Measurements from ENCODE around the gene PLCZ1.
"Not testable (repeated sequence)": the region's sequence is repeated elsewhere in the genome, so short reads cannot be mapped to it uniquely, and the experiment has no call there.

The PLCZ1 gene

GRCh38 chr12:18737819-18738218 is at the start of gene PLCZ1, which contains the start of gene CAPZA3:
PLCZ1 (minus strand) TSS chr12:18738012; CDS start chr12:18737371, 641 bp downstream.
CAPZA3 (plus strand) TSS chr12:18738119; CDS start chr12:18738269, 150 bp downstream.
- DNase-seq: no peak

- DNase-seq: not testable (repeated sequence)
Observed at GRCh38 chr12:18785465-18785864, 47.7 kb upstream of the PLCZ1 start.

GRCh38 chr12:18782827-18783226 is 45.0 kb upstream of the PLCZ1 start:
- DNase-seq: no peak

- not testable (repeated sequence) for DNase-seq
Observed at GRCh38 chr12:18766479-18766878, 28.7 kb upstream of the PLCZ1 start.

- no peak for DNase-seq
Observed at GRCh38 chr12:18755341-18755740, 17.5 kb upstream of the PLCZ1 start.

GRCh38 chr12:18754124-18754707 is 16.4 kb upstream of the PLCZ1 start:
- DNase-seq: no peak

GRCh38 chr12:18753481-18754123 is 15.8 kb upstream of the PLCZ1 start:
- DNase-seq: no peak

- no peak for DNase-seq
Observed at GRCh38 chr12:18752947-18753346, 15.1 kb upstream of the PLCZ1 start.

GRCh38 chr12:18752280-18752920 is 14.6 kb upstream of the PLCZ1 start:
- DNase-seq: no peak

- no peak for DNase-seq
Observed at GRCh38 chr12:18751866-18752265, 14.1 kb upstream of the PLCZ1 start.

GRCh38 chr12:18750085-18750484 is 12.3 kb upstream of the PLCZ1 start:
- no peak for DNase-seq

GRCh38 chr12:18749386-18749957 is 11.7 kb upstream of the PLCZ1 start:
- DNase-seq: no peak

GRCh38 chr12:18747895-18748294 is 10.1 kb upstream of the PLCZ1 start:
- DNase-seq: no peak

- no peak for DNase-seq
Observed at GRCh38 chr12:18731156-18731555, 6.7 kb downstream of the PLCZ1 start.

GRCh38 chr12:18723752-18724151 is 14.1 kb downstream of the PLCZ1 start:
- DNase-seq: no peak

- no peak for DNase-seq
Observed at GRCh38 chr12:18721452-18721851, 16.4 kb downstream of the PLCZ1 start.

- DNase-seq: no peak
Observed at GRCh38 chr12:18720690-18721089, 17.1 kb downstream of the PLCZ1 start.

GRCh38 chr12:18719922-18720510 is 17.8 kb downstream of the PLCZ1 start:
- DNase-seq: no peak

GRCh38 chr12:18718462-18718861 is 19.4 kb downstream of the PLCZ1 start:
- DNase-seq: no peak

- DNase-seq: no peak
Observed at GRCh38 chr12:18716236-18716635, 21.6 kb downstream of the PLCZ1 start.

GRCh38 chr12:18706798-18707197 is 31.0 kb downstream of the PLCZ1 start:
- no peak for DNase-seq

- no peak for DNase-seq
Observed at GRCh38 chr12:18703911-18704310, 33.9 kb downstream of the PLCZ1 start.

- DNase-seq: no peak
Observed at GRCh38 chr12:18703321-18703720, 34.5 kb downstream of the PLCZ1 start.

GRCh38 chr12:18700271-18700670 is 37.5 kb downstream of the PLCZ1 start:
- no peak for DNase-seq

All from activated CD4-positive, alpha-beta T cell treated with anti-CD3 and anti-CD28 coated beads for 1 hour (primary cell).